HepG2 (cell line): Measurements from ENCODE around the gene FBXW10. TPM values are rescaled to one million over a fixed set of nuclear protein-coding genes. Genes with fewer than 3 reads are reported as not detected.
"Not testable (repeated sequence)": the region's sequence is repeated elsewhere in the genome, so short reads cannot be mapped to it uniquely, and the experiment has no call there.

Source experiments
- ATAC-seq: fragments of 200-7000 bp; cut with Tn5 transposase; 3 replicates; pipeline ENCODE4 v1.9.1; 2020; ENCODE audit warnings: mild to moderate bottlenecking, moderate library complexity
- BruUV-seq: library from RNA; stranded (reverse); fragments of 400-500 nt; replicated peaks from 2 replicates; lab custom pipeline; 2021; lab: Mats Ljungman, UMichigan
- CTCF ChIA-PET: fragments of 300-600 bp; formaldehyde crosslinking; extraction: SDS; loops from one replicate; lab custom pipeline; 2021; ENCODE audit warnings: low total read pairs, inconsistent platforms, low intra/inter-chr PET ratio; lab: Yijun Ruan, JAX
- POLR2A ChIA-PET: fragments of 350-600 bp; sonication (Branson Sonifier 250); formaldehyde crosslinking; loops from one replicate; lab custom pipeline; 2020; ENCODE audit warnings: antibody characterized with exemption, inconsistent platforms; lab: Yijun Ruan, JAX
- DNase-seq: peaks from one replicate; pipeline ENCODE4 v3.0.0-alpha.2; 2015; ENCODE audit warnings: low spot score
- FAIRE-seq: peaks from 3 replicates; lab custom pipeline; 2011; peaks lifted over from hg19 to GRCh38; lab: Jason Lieb, UNC
- H2AFZ ChIP-seq: one replicate; pipeline ENCODE4 v1.6.1; 2011; ENCODE audit warnings: low read length, inconsistent platforms
- H3K27ac ChIP-seq: fragments of 300-600 bp; 3 replicates; pipeline ENCODE4 v1.8.0; 2011; ENCODE audit warnings: mixed run types, mild to moderate bottlenecking, mixed read lengths, low read length, inconsistent platforms; ENCODE audit not compliant: insufficient read depth; ENCODE audit errors: extremely low read length
- H3K27me3 ChIP-seq, 2 experiments: fragments of 200-600 bp in 1 of 2; 2 replicates in 1 of 2; 3 replicates in 1 of 2; pipeline versions ENCODE4 v1.6.0 to v1.8.0; 2011; ENCODE audit warnings: low read length in 2 of 2, mild to moderate bottlenecking in 2 of 2, moderate library complexity in 2 of 2, inconsistent platforms in 1 of 2; ENCODE audit not compliant: insufficient read depth in 2 of 2, control insufficient read depth in 1 of 2
- H3K36me3 ChIP-seq, 2 experiments: fragments of 200-600 bp in 1 of 2; replicated peaks in 1 of 2; 2 replicates in 1 of 2; 3 replicates in 1 of 2; pipeline versions ENCODE4 v1.5.1 to v1.8.0; 2011; ENCODE audit warnings: low read length in 2 of 2, inconsistent platforms in 1 of 2; ENCODE audit not compliant: insufficient read depth in 2 of 2, control insufficient read depth in 1 of 2
- H3K4me1 ChIP-seq: 2 replicates; pipeline ENCODE4 v1.5.1; 2012; ENCODE audit warnings: low read length, inconsistent platforms; ENCODE audit not compliant: insufficient read depth
- H3K4me2 ChIP-seq: 2 replicates; pipeline ENCODE4 v1.6.0; 2011; ENCODE audit warnings: low read depth, low read length, inconsistent platforms
- H3K4me3 ChIP-seq, 3 experiments: fragments of 200-600 bp in 1 of 3; sonication (generic), shearing (Covaris generic) in 1 of 3; replicated peaks in 1 of 3; 2 replicates each; pipeline ENCODE4 v1.5.1; 2011 to 2016; ENCODE audit warnings: low read length in 3 of 3, inconsistent platforms in 2 of 3, low read depth in 2 of 3, mild to moderate bottlenecking in 2 of 3, control low read depth in 1 of 3, mixed read lengths in 1 of 3; ENCODE audit not compliant: insufficient read depth in 1 of 3
- H3K79me2 ChIP-seq: one replicate; pipeline ENCODE4 v1.6.1; 2011; ENCODE audit warnings: low read length, inconsistent platforms; ENCODE audit not compliant: insufficient read depth
- H3K9ac ChIP-seq: 2 replicates; pipeline ENCODE4 v1.6.0; 2011; ENCODE audit warnings: mild to moderate bottlenecking, low read depth, low read length, inconsistent platforms; ENCODE audit not compliant: insufficient read depth
- H3K9me3 ChIP-seq: 2 replicates; pipeline ENCODE4 v1.5.1; 2012; ENCODE audit warnings: mild to moderate bottlenecking, low read length
- H4K20me1 ChIP-seq: 2 replicates; pipeline ENCODE4 v1.6.0; 2011; ENCODE audit warnings: inconsistent platforms, mild to moderate bottlenecking, low read length, moderate library complexity; ENCODE audit not compliant: insufficient read depth
- WGBS: methylation state at CpG from one replicate; pipeline ENCODE4 v1.1.6; 2017; ENCODE audit warnings: low lambda C conversion rate; 5-methylcytosine and 5-hydroxymethylcytosine counted together
- in situ Hi-C: cut with HindIII; loops from 2 replicates; pipeline ENCODE4 v1.10.0; 2017; ENCODE audit warnings: low pct_unique_long_range_greater_than_20kb; ENCODE audit not compliant: extremely low pct_ligation_motif_present
- intact Hi-C: fragments of 100-400 bp; cut with micrococcal nuclease; formaldehyde crosslinking; loops from one replicate; pipeline ENCODE4 v1.10.0; 2022; ENCODE audit not compliant: unreplicated experiment
- polyA plus RNA-seq, 8 experiments: library from polyadenylated mRNA; depleted of rRNA in 3 of 8; stranded (reverse) in 7 of 8; unstranded in 1 of 8; fragments of >200 nt; fragmentation: Illumina TruSeq in 4 of 8; extraction: Trizol in 4 of 8; gene quantifications; 2 replicates each; pipeline versions ENCODE4 v1.2.1 to v1.2.3, GENCODE V29; 2011 to 2016; ENCODE audit warnings: low read depth in 4 of 8, missing spikeins in 1 of 8, mixed read lengths in 1 of 8; ENCODE audit not compliant: insufficient read depth in 1 of 8
- total RNA-seq, 5 experiments: library from RNA; depleted of rRNA; stranded (reverse); fragments of >200 nt; fragmentation: Illumina TruSeq; extraction: Trizol; gene quantifications; 2 replicates each; pipeline ENCODE4 v1.2.3, GENCODE V29; 2016; ENCODE audit warnings: low read depth in 1 of 5

FBXW10 gene
- total and polyA plus RNA-seq, 2 of the 13 experiments (the other 11 are each of a cell fraction or from before 2014, with no cell fraction given): 0.04 to 0.17 TPM

- H3K4me1 ChIP-seq, CTCF ChIA-PET, H3K27ac ChIP-seq, FAIRE-seq, intact Hi-C loops, BruUV-seq, H3K79me2 ChIP-seq, H2AFZ ChIP-seq, in situ Hi-C loops, ATAC-seq, H3K9me3 ChIP-seq, H3K36me3 ChIP-seq, DNase-seq, H3K27me3 ChIP-seq, H4K20me1 ChIP-seq: not testable (repeated sequence)
- peak overlapping the region; percentile 92 for H3K4me2 ChIP-seq
- POLR2A ChIA-PET: interaction anchor here (2.0 kb wide), 1 partner anchor 160 kb away, joined by 6 read pairs; the partner anchor contains the start of gene PRPSAP2
- H3K9ac ChIP-seq: peak overlapping the region; percentile 60
- 51% methylated on average over 6 of the region's 8 CpGs for WGBS
- H3K4me3 ChIP-seq: peak overlapping the region; percentile 60 to 73 (median 67)
These were observed 45.3 kb upstream of the FBXW10 start for GRCh38 chr17:18698473-18699103.

- H3K4me3 ChIP-seq, in situ Hi-C loops, POLR2A ChIA-PET, DNase-seq, H3K27me3 ChIP-seq, H2AFZ ChIP-seq, H3K4me1 ChIP-seq, H3K9me3 ChIP-seq, FAIRE-seq, H3K9ac ChIP-seq, intact Hi-C loops, H4K20me1 ChIP-seq, ATAC-seq, H3K36me3 ChIP-seq, H3K4me2 ChIP-seq, CTCF ChIA-PET, H3K79me2 ChIP-seq, H3K27ac ChIP-seq, BruUV-seq: not testable (repeated sequence)
- WGBS: 76% methylated on average over 3 of the region's 3 CpGs
These were observed 37.9 kb upstream of the FBXW10 start for GRCh38 chr17:18705955-18706354.
